ENCODE results near the gene ZNFX1.

- TF ChIP-seq SIN3A (IDR thresholded peaks at IDR 0.05; ENCODE audit: borderline replicate concordance, insufficient read depth, low read length) (no peak), POLR2AphosphoS5 (IDR thresholded peaks at IDR 0.05; ENCODE audit: low read depth, low read length) (no peak)
Observed at GRCh38 chr20:49280463-49281058, 2.7 kb upstream of the ZNFX1 start.

Measured in PFSK-1 (cell line).